Epithelial cell of proximal tubule (primary cell): ENCODE data around the gene RELA. TPM values are rescaled to one million over a fixed set of nuclear protein-coding genes. Genes with fewer than 3 reads are reported as not detected.

ENCODE experiments used
- DNase-seq: peaks from one replicate; pipeline ENCODE4 v3.0.0-alpha.2; 2011; ENCODE audit warnings: low read depth
- H3K4me3 ChIP-seq: 2 replicates; pipeline ENCODE4 v1.5.1; 2011; ENCODE audit warnings: low read depth, mild to moderate bottlenecking, low read length
- total RNA-seq: library from RNA; depleted of rRNA; stranded (reverse); fragments of >200 nt; gene quantifications from 2 replicates; pipeline ENCODE4 v1.2.3, GENCODE V29; 2015
- TF ChIP-seq, protein P1 (sequence below): conservative IDR thresholded peaks from 2 replicates; pipeline ENCODE4 v1.5.1; 2012; ENCODE audit warnings: low read depth, mild to moderate bottlenecking, low read length

The RELA gene
- total RNA-seq, 1 donor from 2014 or later, result 73.0 TPM

DNA sequence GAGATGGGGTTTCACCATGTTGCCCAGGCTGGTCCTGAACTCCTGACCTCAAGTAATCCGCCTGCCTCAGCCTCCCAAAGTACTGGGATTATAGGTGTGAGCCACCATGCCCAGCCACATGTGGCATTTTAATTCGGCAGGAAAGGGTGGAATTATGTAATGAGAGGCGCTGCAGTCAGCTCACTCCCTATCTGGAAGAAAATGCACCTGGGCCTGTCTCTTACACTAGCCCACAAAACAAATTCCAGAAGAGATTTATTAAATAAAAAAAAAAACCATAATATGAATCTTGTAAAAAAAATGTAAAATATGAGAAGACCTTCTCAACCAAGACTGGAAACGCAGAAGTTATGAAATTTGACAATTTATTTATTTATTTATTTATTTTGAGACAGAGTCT, 41.1 kb upstream of the RELA start:
- TF ChIP-seq, protein P1, sequence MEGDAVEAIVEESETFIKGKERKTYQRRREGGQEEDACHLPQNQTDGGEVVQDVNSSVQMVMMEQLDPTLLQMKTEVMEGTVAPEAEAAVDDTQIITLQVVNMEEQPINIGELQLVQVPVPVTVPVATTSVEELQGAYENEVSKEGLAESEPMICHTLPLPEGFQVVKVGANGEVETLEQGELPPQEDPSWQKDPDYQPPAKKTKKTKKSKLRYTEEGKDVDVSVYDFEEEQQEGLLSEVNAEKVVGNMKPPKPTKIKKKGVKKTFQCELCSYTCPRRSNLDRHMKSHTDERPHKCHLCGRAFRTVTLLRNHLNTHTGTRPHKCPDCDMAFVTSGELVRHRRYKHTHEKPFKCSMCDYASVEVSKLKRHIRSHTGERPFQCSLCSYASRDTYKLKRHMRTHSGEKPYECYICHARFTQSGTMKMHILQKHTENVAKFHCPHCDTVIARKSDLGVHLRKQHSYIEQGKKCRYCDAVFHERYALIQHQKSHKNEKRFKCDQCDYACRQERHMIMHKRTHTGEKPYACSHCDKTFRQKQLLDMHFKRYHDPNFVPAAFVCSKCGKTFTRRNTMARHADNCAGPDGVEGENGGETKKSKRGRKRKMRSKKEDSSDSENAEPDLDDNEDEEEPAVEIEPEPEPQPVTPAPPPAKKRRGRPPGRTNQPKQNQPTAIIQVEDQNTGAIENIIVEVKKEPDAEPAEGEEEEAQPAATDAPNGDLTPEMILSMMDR, result no peak
- H3K4me3 ChIP-seq, result no peak overlapping the region
- DNase-seq, result no peak

DNA sequence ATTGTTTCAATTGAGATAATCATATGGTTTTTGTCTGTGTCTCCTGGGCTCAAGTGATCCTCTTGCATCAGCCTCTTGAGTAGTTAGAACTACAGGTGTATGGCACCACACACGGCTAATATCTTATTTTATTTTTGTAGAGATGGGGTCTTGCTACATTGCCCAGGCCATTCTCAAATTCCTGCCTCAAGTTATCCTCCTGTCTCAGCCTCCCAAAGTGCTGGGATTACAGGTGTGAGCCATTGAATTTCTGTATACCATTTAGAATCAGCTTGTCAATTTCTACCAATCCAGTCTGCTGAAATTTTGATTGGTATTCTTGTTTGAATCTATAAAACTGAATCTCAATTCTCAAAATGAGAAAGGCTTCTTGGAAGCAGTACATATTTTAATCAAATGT, 39.0 kb upstream of the RELA start:
- no peak overlapping the region for H3K4me3 ChIP-seq
- no peak for DNase-seq
- TF ChIP-seq, protein P1, result no peak

DNA sequence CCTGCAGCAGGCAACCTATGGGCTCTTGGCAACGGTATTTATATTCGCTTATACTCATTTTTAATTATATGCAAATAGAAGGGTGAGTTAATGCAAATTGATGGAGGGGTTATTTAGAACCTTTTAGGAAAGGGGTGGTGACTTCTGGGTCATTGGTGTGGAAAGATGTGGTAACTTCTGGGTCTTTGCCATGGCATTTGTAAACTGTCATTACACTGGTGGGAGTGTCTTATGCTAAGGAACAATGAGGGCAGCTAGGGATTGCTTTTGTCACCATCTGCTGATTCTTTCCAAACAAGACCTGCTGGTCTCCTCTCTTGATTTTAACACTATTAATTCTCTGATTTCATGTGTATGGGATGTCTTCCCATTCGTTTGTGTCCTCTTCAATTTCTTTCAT, 37.7 kb upstream of the RELA start:
- DNase-seq, result no peak
- TF ChIP-seq, protein P1, result no peak
- no peak overlapping the region for H3K4me3 ChIP-seq

DNA sequence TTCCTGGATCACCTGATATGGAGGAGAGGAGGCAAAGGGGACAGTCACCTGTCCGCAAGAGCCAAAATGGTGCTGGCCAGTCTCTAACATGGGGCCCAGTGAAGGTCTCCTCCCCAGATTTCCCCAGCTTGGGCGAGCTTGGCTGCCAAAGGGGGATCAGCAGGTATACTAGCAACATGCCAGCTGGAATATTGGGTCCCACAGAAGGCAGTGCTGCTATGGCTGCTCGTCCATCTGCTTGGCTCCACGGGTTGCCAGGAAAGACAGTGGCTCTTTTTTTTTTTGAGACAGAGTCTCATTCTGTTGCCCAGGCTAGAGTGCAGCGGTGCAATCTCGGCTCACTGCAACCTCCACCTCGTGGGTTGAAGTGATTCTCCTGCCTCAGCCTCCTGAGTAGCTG, 36.6 kb upstream of the RELA start:
- no peak overlapping the region for H3K4me3 ChIP-seq
- no peak for DNase-seq
- TF ChIP-seq, protein P1, result no peak

DNA sequence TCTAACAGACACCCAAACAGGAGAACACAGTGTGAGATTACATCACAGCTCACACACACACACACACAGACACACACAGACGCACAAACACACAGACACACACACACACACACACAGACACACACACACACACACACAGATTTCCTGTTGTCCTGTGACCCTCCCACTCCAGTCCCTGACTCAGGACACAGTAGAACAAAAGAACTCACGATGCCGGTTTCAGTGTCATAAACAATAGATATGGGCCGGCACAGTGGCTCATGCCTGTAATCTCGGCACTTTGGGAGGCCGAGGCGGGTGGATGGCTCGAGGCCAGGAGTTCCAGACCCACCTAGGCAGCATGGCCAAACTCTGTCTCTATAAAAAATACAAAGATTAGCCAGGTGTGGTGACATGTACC, 35.5 kb upstream of the RELA start:
- DNase-seq, result no peak
- no peak overlapping the region for H3K4me3 ChIP-seq
- TF ChIP-seq, protein P1, result no peak

DNA sequence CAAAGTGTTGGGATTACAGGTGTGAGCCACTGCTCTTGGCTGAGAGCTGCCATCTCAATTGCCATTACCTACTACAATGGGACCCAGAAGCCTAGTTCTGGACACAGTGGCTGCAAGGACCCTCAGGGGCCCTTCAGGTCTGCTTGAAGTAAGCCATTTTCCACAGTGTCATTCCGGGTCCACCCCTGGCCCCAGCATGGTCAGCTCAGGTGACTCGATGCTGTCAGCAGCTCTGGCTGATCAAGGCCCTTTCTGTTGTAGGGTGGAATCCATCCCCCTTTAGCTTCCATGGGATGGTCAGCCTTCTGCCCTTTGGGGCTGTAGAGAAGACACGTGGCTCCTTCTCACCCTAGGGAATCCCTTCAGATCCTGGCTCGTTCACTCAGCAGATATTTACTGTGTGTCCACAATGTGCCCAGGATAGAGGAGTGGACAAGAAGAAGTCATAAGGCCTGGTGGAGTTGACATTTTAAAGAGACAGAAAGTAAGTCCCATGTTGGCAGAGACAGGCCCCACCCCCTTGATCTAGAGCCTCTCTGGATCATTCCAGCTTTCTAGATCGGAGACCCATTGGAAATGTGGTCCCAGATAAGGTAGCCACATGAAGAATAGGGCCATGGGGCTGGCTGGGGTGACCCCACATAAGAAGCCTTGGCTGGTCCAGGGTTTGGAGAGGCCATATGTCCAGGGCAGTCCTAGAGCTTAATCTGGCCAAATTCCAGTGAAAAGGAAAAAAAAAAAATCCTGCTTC, 34.3 kb upstream of the RELA start:
- no peak overlapping the region for H3K4me3 ChIP-seq
- DNase-seq, result no peak
- TF ChIP-seq, protein P1, result no peak
